HepG2 (cell line): Measurements from ENCODE around the gene ZMIZ1. TPM values are rescaled to one million over a fixed set of nuclear protein-coding genes. Genes with fewer than 3 reads are reported as not detected.

ENCODE experiments used
- GATAD1 ChIP-seq: IDR thresholded peaks from 2 replicates; pipeline ENCODE4 v1.6.1; 2016; ENCODE audit warnings: missing genetic modification reagents, missing compliant biosample characterization
- HMG20A ChIP-seq: IDR thresholded peaks from 2 replicates; pipeline ENCODE4 v1.6.1; 2016; ENCODE audit warnings: borderline replicate concordance
- IRX3 ChIP-seq: sonication (generic); formaldehyde crosslinking; IDR thresholded peaks from 2 replicates; pipeline ENCODE4 v1.8.1; 2023; ENCODE audit warnings: mild to moderate bottlenecking, low read depth, missing genetic modification reagents, borderline replicate concordance
- ISX ChIP-seq: sonication (generic); formaldehyde crosslinking; conservative IDR thresholded peaks from 2 replicates; pipeline ENCODE4 v1.5.0; 2020; ENCODE audit warnings: missing genetic modification reagents
- KLF11 ChIP-seq: IDR thresholded peaks from 2 replicates; pipeline ENCODE4 v1.6.1; 2016; ENCODE audit warnings: missing compliant biosample characterization
- LCORL ChIP-seq, 2 experiments: fragments of 450-650 bp in 1 of 2; sonication (generic) in 1 of 2; formaldehyde crosslinking in 1 of 2; IDR thresholded peaks; 2 replicates each; pipeline versions ENCODE4 v1.5.0 to v1.6.1; 2017 to 2020; ENCODE audit warnings: antibody characterized with exemption in 1 of 2, missing genetic modification reagents in 1 of 2
- MEF2D ChIP-seq: sonication (generic); formaldehyde crosslinking; IDR thresholded peaks from 2 replicates; pipeline ENCODE4 v1.5.1; 2020; ENCODE audit warnings: mild to moderate bottlenecking, missing genetic modification reagents
- MIER3 ChIP-seq: IDR thresholded peaks from 2 replicates; pipeline ENCODE4 v1.6.1; 2016; ENCODE audit warnings: missing compliant biosample characterization, borderline replicate concordance
- MTA3 ChIP-seq: sonication (generic); formaldehyde crosslinking; IDR thresholded peaks from 2 replicates; pipeline ENCODE4 v1.4.0; 2020; ENCODE audit warnings: missing genetic modification reagents
- POGZ ChIP-seq: sonication (generic); formaldehyde crosslinking; IDR thresholded peaks from 2 replicates; pipeline ENCODE4 v1.4.0; 2020; ENCODE audit warnings: mild to moderate bottlenecking, missing genetic modification reagents
- SCMH1 ChIP-seq: sonication (generic); formaldehyde crosslinking; IDR thresholded peaks from 2 replicates; pipeline ENCODE4 v1.9.0; 2021; ENCODE audit warnings: missing genetic modification reagents, mild to moderate bottlenecking, borderline replicate concordance
- U2AF1 ChIP-seq: fragments of 200-400 bp; formaldehyde crosslinking; optimal IDR thresholded peaks from 2 replicates; pipeline ENCODE3; 2017; ENCODE audit warnings: mild to moderate bottlenecking, low read depth, low read length
- ZNF121 ChIP-seq: sonication (generic); formaldehyde crosslinking; IDR thresholded peaks from 2 replicates; pipeline ENCODE4 v1.5.0; 2020; ENCODE audit warnings: mild to moderate bottlenecking, missing genetic modification reagents
- ZNF34 ChIP-seq: sonication (generic); formaldehyde crosslinking; IDR thresholded peaks from 2 replicates; pipeline ENCODE4 v1.4.0; 2020; ENCODE audit warnings: mild to moderate bottlenecking, missing genetic modification reagents, borderline replicate concordance
- ZNF441 ChIP-seq: sonication (generic); formaldehyde crosslinking; IDR thresholded peaks from 2 replicates; pipeline ENCODE4 v1.7.0; 2021; ENCODE audit warnings: missing genetic modification reagents, borderline replicate concordance
- ZNF550 ChIP-seq: sonication (generic); formaldehyde crosslinking; IDR thresholded peaks from 2 replicates; pipeline ENCODE4 v1.4.0; 2020; ENCODE audit warnings: mild to moderate bottlenecking, missing genetic modification reagents, borderline replicate concordance
- polyA plus RNA-seq, 8 experiments: library from polyadenylated mRNA; depleted of rRNA in 3 of 8; stranded (reverse) in 7 of 8; unstranded in 1 of 8; fragments of >200 nt; fragmentation: Illumina TruSeq in 4 of 8; extraction: Trizol in 4 of 8; gene quantifications; 2 replicates each; pipeline versions ENCODE4 v1.2.1 to v1.2.3, GENCODE V29; 2011 to 2016; ENCODE audit warnings: low read depth in 4 of 8, missing spikeins in 1 of 8, mixed read lengths in 1 of 8; ENCODE audit not compliant: insufficient read depth in 1 of 8
- total RNA-seq, 5 experiments: library from RNA; depleted of rRNA; stranded (reverse); fragments of >200 nt; fragmentation: Illumina TruSeq; extraction: Trizol; gene quantifications; 2 replicates each; pipeline ENCODE4 v1.2.3, GENCODE V29; 2016; ENCODE audit warnings: low read depth in 1 of 5
- TF ChIP-seq, protein P1 (sequence below): sonication (generic); formaldehyde crosslinking; IDR thresholded peaks from 2 replicates; pipeline ENCODE4 v1.9.0; 2021; ENCODE audit warnings: missing genetic modification reagents, mild to moderate bottlenecking, borderline replicate concordance
- TF ChIP-seq, protein P2 (sequence below): sonication (generic); formaldehyde crosslinking; IDR thresholded peaks from 2 replicates; pipeline ENCODE4 v1.9.0; 2021; ENCODE audit warnings: missing genetic modification reagents, borderline replicate concordance
- TF ChIP-seq, protein P3 (sequence below): sonication (generic); formaldehyde crosslinking; IDR thresholded peaks from 2 replicates; pipeline ENCODE4; 2020; ENCODE audit warnings: missing genetic modification reagents, mild to moderate bottlenecking, borderline replicate concordance
- TF ChIP-seq, protein P4 (sequence below): sonication (generic); formaldehyde crosslinking; IDR thresholded peaks from 2 replicates; pipeline ENCODE4 v1.4.0; 2020; ENCODE audit warnings: missing genetic modification reagents, mild to moderate bottlenecking, borderline replicate concordance
- TF ChIP-seq, protein P5 (sequence below): sonication (generic); formaldehyde crosslinking; IDR thresholded peaks from 2 replicates; pipeline ENCODE4 v1.5.0; 2020; ENCODE audit warnings: mild to moderate bottlenecking, missing genetic modification reagents

Gene ZMIZ1
- total and polyA plus RNA-seq, 2 of the 13 experiments (the other 11 are each of a cell fraction or from before 2014, with no cell fraction given), result 5.3 to 10.2 TPM

DNA sequence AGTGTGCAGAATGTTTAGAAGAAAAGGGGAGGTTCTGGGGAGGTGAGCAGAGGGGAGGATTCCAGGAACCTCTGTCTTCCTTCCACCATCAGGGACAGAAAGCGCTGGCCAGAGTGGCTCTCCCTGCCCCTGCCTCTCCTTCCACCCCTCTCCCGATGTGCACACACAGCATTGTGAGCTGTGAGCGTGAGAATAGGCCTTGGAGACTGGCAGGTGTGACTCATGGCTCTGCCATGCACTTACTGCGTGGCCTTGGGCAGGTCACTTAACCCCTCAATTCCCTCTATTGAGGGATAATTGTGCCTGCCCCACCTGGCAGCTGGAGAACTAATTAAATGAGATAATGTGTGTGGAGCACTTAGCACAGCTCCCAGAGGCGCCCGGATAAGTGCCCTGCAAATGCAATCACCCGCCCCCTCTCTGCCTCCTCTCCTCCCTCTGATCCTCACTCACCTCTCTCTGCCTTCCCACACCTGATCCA, 115.4 kb downstream of the ZMIZ1 start (continued):
- TF ChIP-seq, protein P1, sequence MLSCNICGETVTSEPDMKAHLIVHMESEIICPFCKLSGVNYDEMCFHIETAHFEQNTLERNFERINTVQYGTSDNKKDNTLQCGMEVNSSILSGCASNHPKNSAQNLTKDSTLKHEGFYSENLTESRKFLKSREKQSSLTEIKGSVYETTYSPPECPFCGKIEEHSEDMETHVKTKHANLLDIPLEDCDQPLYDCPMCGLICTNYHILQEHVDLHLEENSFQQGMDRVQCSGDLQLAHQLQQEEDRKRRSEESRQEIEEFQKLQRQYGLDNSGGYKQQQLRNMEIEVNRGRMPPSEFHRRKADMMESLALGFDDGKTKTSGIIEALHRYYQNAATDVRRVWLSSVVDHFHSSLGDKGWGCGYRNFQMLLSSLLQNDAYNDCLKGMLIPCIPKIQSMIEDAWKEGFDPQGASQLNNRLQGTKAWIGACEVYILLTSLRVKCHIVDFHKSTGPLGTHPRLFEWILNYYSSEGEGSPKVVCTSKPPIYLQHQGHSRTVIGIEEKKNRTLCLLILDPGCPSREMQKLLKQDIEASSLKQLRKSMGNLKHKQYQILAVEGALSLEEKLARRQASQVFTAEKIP, result no peak
- TF ChIP-seq ZNF34, result no peak
- TF ChIP-seq, protein P2, sequence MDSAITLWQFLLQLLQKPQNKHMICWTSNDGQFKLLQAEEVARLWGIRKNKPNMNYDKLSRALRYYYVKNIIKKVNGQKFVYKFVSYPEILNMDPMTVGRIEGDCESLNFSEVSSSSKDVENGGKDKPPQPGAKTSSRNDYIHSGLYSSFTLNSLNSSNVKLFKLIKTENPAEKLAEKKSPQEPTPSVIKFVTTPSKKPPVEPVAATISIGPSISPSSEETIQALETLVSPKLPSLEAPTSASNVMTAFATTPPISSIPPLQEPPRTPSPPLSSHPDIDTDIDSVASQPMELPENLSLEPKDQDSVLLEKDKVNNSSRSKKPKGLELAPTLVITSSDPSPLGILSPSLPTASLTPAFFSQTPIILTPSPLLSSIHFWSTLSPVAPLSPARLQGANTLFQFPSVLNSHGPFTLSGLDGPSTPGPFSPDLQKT (CRISPR knock-in tag), result no peak
- 0 out of 2 replicates have a peak, but pooled peaks have one; percentile 59 for TF ChIP-seq MEF2D (CRISPR knock-in tag)
- TF ChIP-seq POGZ (CRISPR knock-in tag), result no peak
- peak; percentile 14; the same call in 1 of the 2 replicates for TF ChIP-seq ZNF121 (CRISPR knock-in tag)
- no peak for TF ChIP-seq ZNF441
- no peak for TF ChIP-seq SCMH1 (CRISPR knock-in tag)
- TF ChIP-seq MIER3 (CRISPR knock-in tag), result peak; percentile 53; the same call in 1 of the 2 replicates
- no peak for TF ChIP-seq MTA3 (CRISPR knock-in tag)
- peak; percentile 79 for TF ChIP-seq HMG20A (CRISPR knock-in tag)
- TF ChIP-seq GATAD1 (CRISPR knock-in tag), result peak; percentile 65; the same call in 1 of the 2 replicates
- no peak for TF ChIP-seq U2AF1
- TF ChIP-seq ZNF550 (CRISPR knock-in tag), result no peak
- TF ChIP-seq ISX (CRISPR knock-in tag), result no peak
- TF ChIP-seq, protein P3, sequence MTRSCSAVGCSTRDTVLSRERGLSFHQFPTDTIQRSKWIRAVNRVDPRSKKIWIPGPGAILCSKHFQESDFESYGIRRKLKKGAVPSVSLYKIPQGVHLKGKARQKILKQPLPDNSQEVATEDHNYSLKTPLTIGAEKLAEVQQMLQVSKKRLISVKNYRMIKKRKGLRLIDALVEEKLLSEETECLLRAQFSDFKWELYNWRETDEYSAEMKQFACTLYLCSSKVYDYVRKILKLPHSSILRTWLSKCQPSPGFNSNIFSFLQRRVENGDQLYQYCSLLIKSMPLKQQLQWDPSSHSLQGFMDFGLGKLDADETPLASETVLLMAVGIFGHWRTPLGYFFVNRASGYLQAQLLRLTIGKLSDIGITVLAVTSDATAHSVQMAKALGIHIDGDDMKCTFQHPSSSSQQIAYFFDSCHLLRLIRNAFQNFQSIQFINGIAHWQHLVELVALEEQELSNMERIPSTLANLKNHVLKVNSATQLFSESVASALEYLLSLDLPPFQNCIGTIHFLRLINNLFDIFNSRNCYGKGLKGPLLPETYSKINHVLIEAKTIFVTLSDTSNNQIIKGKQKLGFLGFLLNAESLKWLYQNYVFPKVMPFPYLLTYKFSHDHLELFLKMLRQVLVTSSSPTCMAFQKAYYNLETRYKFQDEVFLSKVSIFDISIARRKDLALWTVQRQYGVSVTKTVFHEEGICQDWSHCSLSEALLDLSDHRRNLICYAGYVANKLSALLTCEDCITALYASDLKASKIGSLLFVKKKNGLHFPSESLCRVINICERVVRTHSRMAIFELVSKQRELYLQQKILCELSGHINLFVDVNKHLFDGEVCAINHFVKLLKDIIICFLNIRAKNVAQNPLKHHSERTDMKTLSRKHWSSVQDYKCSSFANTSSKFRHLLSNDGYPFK (CRISPR knock-in tag), result no peak
- TF ChIP-seq LCORL (IDR thresholded peaks at IDR 0.05), result no peak
- TF ChIP-seq LCORL (CRISPR knock-in tag; IDR thresholded peaks at IDR 0.05), result no peak
- TF ChIP-seq KLF11 (CRISPR knock-in tag), result peak; percentile 83; the same call in 1 of the 2 replicates
- TF ChIP-seq, protein P4, sequence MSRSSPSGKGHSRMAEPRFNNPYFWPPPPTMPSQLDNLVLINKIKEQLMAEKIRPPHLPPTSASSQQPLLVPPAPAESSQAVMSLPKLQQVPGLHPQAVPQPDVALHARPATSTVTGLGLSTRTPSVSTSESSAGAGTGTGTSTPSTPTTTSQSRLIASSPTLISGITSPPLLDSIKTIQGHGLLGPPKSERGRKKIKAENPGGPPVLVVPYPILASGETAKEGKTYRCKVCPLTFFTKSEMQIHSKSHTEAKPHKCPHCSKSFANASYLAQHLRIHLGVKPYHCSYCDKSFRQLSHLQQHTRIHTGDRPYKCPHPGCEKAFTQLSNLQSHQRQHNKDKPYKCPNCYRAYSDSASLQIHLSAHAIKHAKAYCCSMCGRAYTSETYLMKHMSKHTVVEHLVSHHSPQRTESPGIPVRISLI (CRISPR knock-in tag), result no peak
- no peak for TF ChIP-seq IRX3 (CRISPR knock-in tag)
- TF ChIP-seq, protein P5, sequence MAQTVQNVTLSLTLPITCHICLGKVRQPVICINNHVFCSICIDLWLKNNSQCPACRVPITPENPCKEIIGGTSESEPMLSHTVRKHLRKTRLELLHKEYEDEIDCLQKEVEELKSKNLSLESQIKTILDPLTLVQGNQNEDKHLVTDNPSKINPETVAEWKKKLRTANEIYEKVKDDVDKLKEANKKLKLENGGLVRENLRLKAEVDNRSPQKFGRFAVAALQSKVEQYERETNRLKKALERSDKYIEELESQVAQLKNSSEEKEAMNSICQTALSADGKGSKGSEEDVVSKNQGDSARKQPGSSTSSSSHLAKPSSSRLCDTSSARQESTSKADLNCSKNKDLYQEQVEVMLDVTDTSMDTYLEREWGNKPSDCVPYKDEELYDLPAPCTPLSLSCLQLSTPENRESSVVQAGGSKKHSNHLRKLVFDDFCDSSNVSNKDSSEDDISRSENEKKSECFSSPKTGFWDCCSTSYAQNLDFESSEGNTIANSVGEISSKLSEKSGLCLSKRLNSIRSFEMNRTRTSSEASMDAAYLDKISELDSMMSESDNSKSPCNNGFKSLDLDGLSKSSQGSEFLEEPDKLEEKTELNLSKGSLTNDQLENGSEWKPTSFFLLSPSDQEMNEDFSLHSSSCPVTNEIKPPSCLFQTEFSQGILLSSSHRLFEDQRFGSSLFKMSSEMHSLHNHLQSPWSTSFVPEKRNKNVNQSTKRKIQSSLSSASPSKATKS (CRISPR knock-in tag), result no peak
